Fibroblast of villous mesenchyme (primary cell): ENCODE measurements around the gene MTHFD1L. TPM values are rescaled to one million over a fixed set of nuclear protein-coding genes. Genes with fewer than 3 reads are reported as not detected.
"Not testable (repeated sequence)": the region's sequence is repeated elsewhere in the genome, so short reads cannot be mapped to it uniquely, and the experiment has no call there.

Experiments used
- DNase-seq: peaks from one replicate; pipeline ENCODE4 v3.0.0-alpha.2; 2010; ENCODE audit warnings: low read depth
- H3K4me3 ChIP-seq: 2 replicates; pipeline ENCODE4 v1.5.1; 2011; ENCODE audit warnings: low read depth, mild to moderate bottlenecking, low read length
- CTCF ChIP-seq: IDR thresholded peaks from 2 replicates; pipeline ENCODE4 v1.5.1; 2012; ENCODE audit warnings: low read depth, mild to moderate bottlenecking, low read length; ENCODE audit not compliant: insufficient read depth
- total RNA-seq: library from RNA; depleted of rRNA; stranded (reverse); fragments of >200 nt; gene quantifications from 2 replicates; pipeline ENCODE4 v1.2.3, GENCODE V29; 2012

The MTHFD1L gene
- total RNA-seq, 1 donor = 43.2 TPM

GRCh38 chr6:151119823-151120524 is 254.5 kb downstream of the MTHFD1L start:
- H3K4me3 ChIP-seq = no peak overlapping the region
- TF ChIP-seq CTCF = no peak
- DNase-seq = no peak

GRCh38 chr6:151121900-151122299 is 256.4 kb downstream of the MTHFD1L start:
- no peak for TF ChIP-seq CTCF

GRCh38 chr6:151123641-151124040 is 258.1 kb downstream of the MTHFD1L start:
- H3K4me3 ChIP-seq, DNase-seq: not testable (repeated sequence)

More at GRCh38 chr6:151121900-151122299, 256.4 kb downstream of the MTHFD1L start:
- no peak for DNase-seq
- no peak overlapping the region for H3K4me3 ChIP-seq

GRCh38 chr6:151125242-151125641 is 259.7 kb downstream of the MTHFD1L start:
- not testable (repeated sequence) for H3K4me3 ChIP-seq, DNase-seq

- not testable (repeated sequence) for H3K4me3 ChIP-seq
- DNase-seq = peak; percentile 60
Measured at GRCh38 chr6:151125651-151126416, 260.3 kb downstream of the MTHFD1L start.

- DNase-seq, H3K4me3 ChIP-seq: not testable (repeated sequence)
Measured at GRCh38 chr6:151126417-151126724, 260.9 kb downstream of the MTHFD1L start.

- not testable (repeated sequence) for DNase-seq, H3K4me3 ChIP-seq
Measured at GRCh38 chr6:151127133-151127798, 261.8 kb downstream of the MTHFD1L start.

- no peak for TF ChIP-seq CTCF
- no peak for DNase-seq
Measured at GRCh38 chr6:151128763-151129370, 263.4 kb downstream of the MTHFD1L start.

GRCh38 chr6:151130329-151130728 is 264.8 kb downstream of the MTHFD1L start:
- no peak overlapping the region for H3K4me3 ChIP-seq
- no peak for TF ChIP-seq CTCF

More at GRCh38 chr6:151128763-151129370, 263.4 kb downstream of the MTHFD1L start:
- no peak overlapping the region for H3K4me3 ChIP-seq

More at GRCh38 chr6:151130329-151130728, 264.8 kb downstream of the MTHFD1L start:
- no peak for DNase-seq
